ENCODE measurements around the gene NMNAT2.

Gene NMNAT2

GRCh38 chr1:183206538-183207122 is 211.6 kb downstream of the NMNAT2 start:
- DNase-seq, result no peak

GRCh38 chr1:183205196-183205781 is 212.9 kb downstream of the NMNAT2 start:
- DNase-seq, result no peak

- DNase-seq, result no peak
These were observed 215.1 kb downstream of the NMNAT2 start for GRCh38 chr1:183203094-183203493.

- no peak for DNase-seq
These were observed 217.7 kb downstream of the NMNAT2 start for GRCh38 chr1:183200451-183200850.

GRCh38 chr1:183199304-183199703 is 218.9 kb downstream of the NMNAT2 start:
- no peak for DNase-seq

GRCh38 chr1:183198463-183198862 is 219.7 kb downstream of the NMNAT2 start:
- DNase-seq, result no peak

Measured in HCEC 1CT (cell line).